Mucosa of stomach (tissue), 1 donor: Measurements from ENCODE around the gene P2RY11.

Experiments
- H3K27me3 ChIP-seq: one replicate; pipeline ENCODE4 v1.7.0; 2013; ENCODE audit warnings: mild to moderate bottlenecking, low read length; ENCODE audit not compliant: control insufficient read depth, insufficient read depth
- H3K36me3 ChIP-seq: one replicate; pipeline ENCODE4 v1.7.0; 2013; ENCODE audit warnings: low read length; ENCODE audit not compliant: control insufficient read depth, insufficient read depth
- H3K4me1 ChIP-seq: one replicate; pipeline ENCODE4 v1.7.0; 2013; ENCODE audit warnings: mild to moderate bottlenecking, low read length; ENCODE audit not compliant: control insufficient read depth, insufficient read depth
- H3K4me3 ChIP-seq: one replicate; pipeline ENCODE4 v1.7.0; 2013; ENCODE audit warnings: low read length
- H3K9ac ChIP-seq: one replicate; pipeline ENCODE4 v1.7.0; 2013; ENCODE audit warnings: mild to moderate bottlenecking, low read length, moderate library complexity
- H3K9me3 ChIP-seq: one replicate; pipeline ENCODE4 v1.7.0; 2013; ENCODE audit warnings: mild to moderate bottlenecking, low read length, moderate library complexity; ENCODE audit not compliant: control insufficient read depth
- donor health status: Pancreatic carcinoma.

P2RY11 gene

DNA sequence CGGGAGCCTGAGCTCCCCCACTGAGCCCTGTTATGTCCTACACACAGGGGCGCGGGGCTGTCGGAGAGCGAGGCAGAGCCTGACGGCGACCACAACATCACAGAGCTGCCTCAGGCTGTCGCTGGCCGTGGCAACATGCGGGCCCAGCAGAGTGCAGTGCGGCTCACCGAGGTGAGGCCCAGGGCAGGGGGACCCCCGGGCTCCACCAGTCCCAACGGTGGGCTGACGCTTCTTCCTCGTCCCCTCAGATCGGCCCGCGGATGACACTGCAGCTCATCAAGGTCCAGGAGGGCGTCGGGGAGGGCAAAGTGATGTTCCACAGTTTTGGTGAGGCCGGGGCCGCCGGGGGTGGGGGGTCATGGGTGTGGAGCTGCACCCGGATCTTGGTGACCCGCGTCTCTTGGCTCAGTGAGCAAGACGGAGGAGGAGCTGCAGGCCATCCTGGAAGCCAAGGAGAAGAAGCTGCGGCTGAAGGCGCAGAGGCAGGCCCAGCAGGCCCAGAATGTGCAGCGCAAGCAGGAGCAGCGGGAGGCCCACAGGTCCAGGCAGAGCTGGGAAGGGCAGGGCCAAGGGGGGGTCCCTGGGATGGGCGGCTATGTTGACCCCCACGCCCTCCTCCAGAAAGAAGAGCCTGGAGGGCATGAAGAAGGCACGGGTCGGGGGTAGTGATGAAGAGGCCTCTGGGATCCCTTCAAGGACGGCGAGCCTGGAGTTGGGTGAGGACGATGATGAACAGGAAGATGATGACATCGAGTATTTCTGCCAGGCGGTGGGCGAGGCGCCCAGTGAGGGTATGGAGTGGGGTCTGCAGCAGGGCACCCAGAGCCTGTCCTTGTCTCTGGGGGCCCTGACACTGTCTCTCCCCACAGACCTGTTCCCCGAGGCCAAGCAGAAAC, 1.2 kb upstream of the P2RY11 start:
- H3K4me3 ChIP-seq: no peak overlapping the region
- no peaks in the 10 kb centered on the region for H3K27me3 ChIP-seq
- peaks cover 22% of the 10 kb centered on the region for H3K4me1 ChIP-seq
- H3K9ac ChIP-seq: no peak overlapping the region
- H3K9me3 ChIP-seq: no peaks in the 10 kb centered on the region
- H3K36me3 ChIP-seq: peaks cover 15% of the 10 kb centered on the region

DNA sequence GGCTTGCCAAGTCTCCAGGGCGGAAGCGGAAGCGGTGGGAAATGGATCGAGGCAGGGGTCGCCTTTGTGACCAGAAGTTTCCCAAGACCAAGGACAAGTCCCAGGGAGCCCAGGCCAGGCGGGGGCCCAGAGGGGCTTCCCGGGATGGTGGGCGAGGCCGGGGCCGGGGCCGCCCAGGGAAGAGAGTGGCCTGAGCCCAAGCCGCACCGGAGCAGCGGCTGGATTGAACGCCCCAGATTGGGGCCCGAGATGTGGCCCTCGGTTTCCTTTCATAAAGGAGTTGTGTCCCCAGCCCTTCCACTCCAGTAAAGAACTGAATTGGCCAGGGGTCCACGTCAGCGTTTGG, 548 bp upstream of the P2RY11 start:
- Histone ChIP-seq H3K4me3 (no peak overlapping the region), H3K9ac (no peak overlapping the region), H3K9me3 (no peaks in the 10 kb centered on the region), H3K36me3 (peaks cover 15% of the 10 kb centered on the region), H3K27me3 (no peaks in the 10 kb centered on the region), H3K4me1 (peaks cover 18% of the 10 kb centered on the region)

DNA sequence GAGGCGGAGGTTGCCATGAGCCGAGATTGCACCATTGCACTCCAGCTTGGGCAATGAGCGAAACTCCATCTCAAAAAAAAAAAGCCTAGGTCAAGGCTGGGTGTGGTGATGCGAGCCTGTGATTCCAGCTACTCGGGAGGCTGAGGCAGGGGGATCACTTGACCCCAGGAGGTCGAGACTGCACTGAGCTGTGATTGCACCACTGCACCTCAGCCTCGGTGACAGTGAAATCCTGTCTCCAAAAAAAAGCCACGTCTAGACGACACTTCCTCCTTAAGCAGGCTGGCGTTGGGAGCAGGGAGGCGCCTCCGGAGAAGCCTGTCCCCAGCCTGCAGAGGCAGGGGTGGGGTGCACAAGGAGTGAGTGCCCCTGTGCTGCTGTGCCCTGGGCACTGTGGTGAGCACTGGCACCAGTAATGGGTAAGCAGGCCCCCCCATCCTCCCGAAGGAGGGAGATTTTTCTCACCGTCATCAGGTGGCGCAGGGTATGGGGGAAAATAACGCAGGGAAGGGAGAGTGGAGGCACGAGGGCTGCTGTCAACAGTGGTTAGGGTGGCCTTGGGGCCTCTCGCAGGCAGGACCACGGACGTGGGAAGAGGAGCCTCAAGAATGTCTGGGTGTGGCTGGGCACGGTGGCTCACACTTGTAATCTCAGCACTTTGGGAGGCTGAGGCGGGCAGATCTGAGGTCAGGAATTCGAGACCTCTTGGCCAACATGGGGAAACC, 706 bp downstream of the P2RY11 start:
- Histone ChIP-seq H3K4me1 (peaks cover 11% of the 10 kb centered on the region), H3K4me3 (no peak overlapping the region), H3K9ac (no peak overlapping the region), H3K27me3 (no peaks in the 10 kb centered on the region), H3K9me3 (no peaks in the 10 kb centered on the region), H3K36me3 (peaks cover 15% of the 10 kb centered on the region)

DNA sequence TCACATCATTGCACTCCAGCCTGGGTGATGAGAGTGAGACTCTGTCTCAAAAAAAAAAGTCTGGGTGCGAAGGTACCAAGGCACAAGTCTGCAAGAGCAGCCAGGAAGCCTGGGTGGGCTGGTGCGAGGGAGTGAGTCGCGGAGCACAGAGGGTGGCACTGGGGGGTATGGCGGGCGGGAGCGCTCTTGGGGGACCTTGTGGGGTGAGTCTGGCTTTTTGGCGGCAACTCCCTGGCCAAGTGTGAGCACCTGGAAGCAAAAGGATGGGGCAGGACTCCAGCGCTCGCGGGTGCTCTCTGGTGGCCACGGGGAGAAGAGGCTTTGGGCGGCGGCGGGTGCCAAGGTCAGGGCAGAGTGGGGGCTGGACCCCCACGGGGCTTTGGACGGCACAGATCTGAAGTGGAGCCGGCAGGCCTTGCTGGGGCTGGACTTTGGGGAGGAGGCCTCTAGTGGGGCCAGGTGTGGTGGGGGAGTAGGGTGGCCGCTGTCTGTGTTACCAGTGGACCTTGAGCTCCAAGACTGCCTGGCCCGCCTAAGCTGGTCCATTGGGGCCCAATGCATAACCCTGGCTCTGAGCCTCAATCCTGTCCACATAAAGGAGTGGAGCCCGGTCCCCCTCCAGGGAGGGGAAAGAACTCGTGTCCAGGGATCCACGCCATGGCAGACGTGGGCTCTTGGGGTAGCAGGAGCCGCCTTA, 1.6 kb downstream of the P2RY11 start:
- Histone ChIP-seq H3K9ac (no peak overlapping the region), H3K4me3 (no peak overlapping the region), H3K27me3 (no peaks in the 10 kb centered on the region), H3K9me3 (no peaks in the 10 kb centered on the region), H3K4me1 (peaks cover 9% of the 10 kb centered on the region), H3K36me3 (peaks cover 9% of the 10 kb centered on the region)

DNA sequence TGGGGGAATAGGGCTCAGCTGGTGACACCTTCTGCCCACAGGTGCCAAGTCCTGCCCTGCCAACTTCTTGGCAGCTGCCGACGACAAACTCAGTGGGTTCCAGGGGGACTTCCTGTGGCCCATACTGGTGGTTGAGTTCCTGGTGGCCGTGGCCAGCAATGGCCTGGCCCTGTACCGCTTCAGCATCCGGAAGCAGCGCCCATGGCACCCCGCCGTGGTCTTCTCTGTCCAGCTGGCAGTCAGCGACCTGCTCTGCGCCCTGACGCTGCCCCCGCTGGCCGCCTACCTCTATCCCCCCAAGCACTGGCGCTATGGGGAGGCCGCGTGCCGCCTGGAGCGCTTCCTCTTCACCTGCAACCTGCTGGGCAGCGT, 2.1 kb downstream of the P2RY11 start:
- Histone ChIP-seq H3K36me3 (peaks cover 7% of the 10 kb centered on the region), H3K9ac (no peak overlapping the region), H3K27me3 (no peaks in the 10 kb centered on the region), H3K4me1 (peaks cover 12% of the 10 kb centered on the region), H3K4me3 (no peak overlapping the region), H3K9me3 (no peaks in the 10 kb centered on the region)

DNA sequence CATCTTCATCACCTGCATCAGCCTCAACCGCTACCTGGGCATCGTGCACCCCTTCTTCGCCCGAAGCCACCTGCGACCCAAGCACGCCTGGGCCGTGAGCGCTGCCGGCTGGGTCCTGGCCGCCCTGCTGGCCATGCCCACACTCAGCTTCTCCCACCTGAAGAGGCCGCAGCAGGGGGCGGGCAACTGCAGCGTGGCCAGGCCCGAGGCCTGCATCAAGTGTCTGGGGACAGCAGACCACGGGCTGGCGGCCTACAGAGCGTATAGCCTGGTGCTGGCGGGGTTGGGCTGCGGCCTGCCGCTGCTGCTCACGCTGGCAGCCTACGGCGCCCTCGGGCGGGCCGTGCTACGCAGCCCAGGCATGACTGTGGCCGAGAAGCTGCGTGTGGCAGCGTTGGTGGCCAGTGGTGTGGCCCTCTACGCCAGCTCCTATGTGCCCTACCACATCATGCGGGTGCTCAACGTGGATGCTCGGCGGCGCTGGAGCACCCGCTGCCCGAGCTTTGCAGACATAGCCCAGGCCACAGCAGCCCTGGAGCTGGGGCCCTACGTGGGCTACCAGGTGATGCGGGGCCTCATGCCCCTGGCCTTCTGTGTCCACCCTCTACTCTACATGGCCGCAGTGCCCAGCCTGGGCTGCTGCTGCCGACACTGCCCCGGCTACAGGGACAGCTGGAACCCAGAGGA, 2.6 kb downstream of the P2RY11 start:
- H3K9me3 ChIP-seq: no peaks in the 10 kb centered on the region
- H3K4me1 ChIP-seq: peaks cover 17% of the 10 kb centered on the region
- H3K36me3 ChIP-seq: peaks cover 7% of the 10 kb centered on the region
- no peak overlapping the region for H3K4me3 ChIP-seq
- no peaks in the 10 kb centered on the region for H3K27me3 ChIP-seq
- H3K9ac ChIP-seq: no peak overlapping the region

DNA sequence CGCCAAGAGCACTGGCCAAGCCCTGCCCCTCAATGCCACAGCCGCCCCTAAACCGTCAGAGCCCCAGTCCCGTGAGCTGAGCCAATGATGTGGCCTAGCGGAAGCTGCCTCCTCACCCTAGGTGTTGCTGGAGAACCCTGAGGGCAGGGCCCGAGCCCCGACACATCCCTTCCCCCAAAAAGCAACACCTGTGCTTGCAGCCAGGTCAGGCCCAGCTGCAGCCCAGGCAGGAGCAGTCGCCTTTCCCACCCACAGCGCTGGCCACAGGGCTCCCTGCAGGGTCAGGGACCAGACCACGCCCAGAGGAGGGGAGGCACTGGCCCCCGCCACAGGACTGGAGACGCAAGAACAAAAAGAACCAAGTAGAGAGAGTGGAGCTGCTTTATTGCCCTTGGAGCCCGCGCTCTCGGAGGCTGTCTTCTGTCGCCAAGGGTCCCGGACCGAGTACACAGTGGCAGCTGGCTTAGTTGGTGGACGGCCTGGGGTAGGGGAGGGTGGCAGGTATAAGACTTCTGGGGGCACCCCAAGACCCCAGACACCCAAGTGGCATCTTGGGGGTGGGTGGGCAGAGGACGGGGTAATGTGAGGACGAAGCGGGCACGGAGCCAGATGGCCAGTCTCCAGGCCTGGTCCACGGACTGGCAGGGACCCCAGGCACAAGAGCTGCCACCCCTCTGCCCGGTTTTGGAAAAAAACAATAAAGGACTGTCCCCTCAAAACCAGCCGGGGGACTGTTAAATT, 3.3 kb downstream of the P2RY11 start:
- H3K4me3 ChIP-seq: no peak overlapping the region
- H3K9me3 ChIP-seq: no peaks in the 10 kb centered on the region
- H3K36me3 ChIP-seq: peaks cover under 1% of the 10 kb centered on the region
- H3K27me3 ChIP-seq: no peaks in the 10 kb centered on the region
- peaks cover 19% of the 10 kb centered on the region for H3K4me1 ChIP-seq
- no peak overlapping the region for H3K9ac ChIP-seq

DNA sequence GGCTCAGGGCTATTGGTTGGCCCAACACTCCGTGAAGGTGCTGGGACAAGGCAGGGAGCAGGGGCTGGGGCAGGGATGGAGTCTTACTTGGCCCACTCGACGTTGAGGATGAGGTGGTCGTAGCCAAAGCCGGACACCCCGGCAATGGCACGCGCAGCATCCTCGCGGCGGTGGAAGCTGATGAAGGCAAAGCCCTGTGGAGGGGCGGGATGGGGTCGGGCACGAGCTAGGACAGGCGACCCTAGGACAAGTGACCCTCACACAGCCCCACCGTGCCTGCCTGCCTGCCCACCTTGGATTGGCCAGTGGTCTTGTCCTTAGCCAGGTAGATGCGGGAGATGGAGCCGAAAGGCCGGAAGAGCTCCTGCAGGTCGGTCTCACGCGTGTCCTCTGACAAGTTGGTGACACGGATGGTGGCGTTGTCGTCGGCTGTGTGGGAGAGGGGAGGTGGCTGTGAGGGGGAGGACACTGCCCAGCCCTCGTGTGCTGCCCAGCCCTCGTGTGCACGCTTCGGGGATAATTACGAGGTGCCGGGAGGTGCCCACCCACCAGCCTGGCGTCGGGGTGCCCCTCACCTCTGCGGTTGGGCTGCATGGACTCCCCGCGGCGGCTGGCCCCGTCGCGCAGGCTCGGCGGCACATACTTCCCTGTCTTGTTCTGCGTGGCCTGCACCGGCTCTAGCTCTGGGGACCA, 4.0 kb downstream of the P2RY11 start:
- Histone ChIP-seq H3K4me1 (peaks cover 19% of the 10 kb centered on the region), H3K4me3 (no peak overlapping the region), H3K27me3 (no peaks in the 10 kb centered on the region), H3K36me3 (no peaks in the 10 kb centered on the region), H3K9ac (no peak overlapping the region), H3K9me3 (no peaks in the 10 kb centered on the region)

DNA sequence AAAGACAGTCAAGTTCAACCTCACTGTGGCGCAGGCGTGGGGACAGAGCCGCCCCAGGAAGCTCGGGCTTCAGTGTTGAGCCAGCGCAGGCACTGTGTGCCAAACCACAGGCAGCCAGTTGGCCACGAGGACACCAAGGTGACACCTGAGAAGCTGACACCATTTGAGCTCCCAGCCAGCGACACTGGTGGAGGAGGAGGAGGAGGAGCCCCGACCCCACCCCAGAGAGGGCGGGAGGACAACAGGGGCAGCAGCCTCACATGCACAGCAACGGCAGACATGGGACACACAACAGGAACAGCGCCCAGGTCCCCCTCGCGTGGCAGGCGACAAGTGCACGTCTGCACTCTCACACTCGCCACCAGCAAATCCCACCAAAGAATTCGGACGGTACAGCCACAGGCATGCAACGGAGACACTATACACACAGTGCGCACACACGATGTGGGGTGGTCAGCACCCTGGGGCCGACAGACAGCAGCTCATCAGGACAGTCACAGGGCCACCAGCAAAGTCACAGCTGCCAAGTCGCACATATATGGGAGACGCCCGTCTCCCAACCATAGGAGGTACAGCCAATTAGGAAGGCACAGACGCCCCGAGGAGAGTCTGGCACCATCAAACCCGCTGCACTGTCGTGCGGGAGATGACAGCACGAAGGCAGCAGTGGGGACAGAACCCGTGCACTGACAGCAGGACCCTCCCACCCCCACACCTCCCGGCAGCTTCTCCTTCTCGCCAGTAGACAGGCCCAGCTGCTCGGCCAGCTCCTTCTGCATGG, 4.8 kb downstream of the P2RY11 start:
- Histone ChIP-seq H3K9ac (no peak overlapping the region), H3K4me1 (peaks cover 19% of the 10 kb centered on the region), H3K36me3 (no peaks in the 10 kb centered on the region), H3K9me3 (no peaks in the 10 kb centered on the region), H3K4me3 (no peak overlapping the region), H3K27me3 (no peaks in the 10 kb centered on the region)

DNA sequence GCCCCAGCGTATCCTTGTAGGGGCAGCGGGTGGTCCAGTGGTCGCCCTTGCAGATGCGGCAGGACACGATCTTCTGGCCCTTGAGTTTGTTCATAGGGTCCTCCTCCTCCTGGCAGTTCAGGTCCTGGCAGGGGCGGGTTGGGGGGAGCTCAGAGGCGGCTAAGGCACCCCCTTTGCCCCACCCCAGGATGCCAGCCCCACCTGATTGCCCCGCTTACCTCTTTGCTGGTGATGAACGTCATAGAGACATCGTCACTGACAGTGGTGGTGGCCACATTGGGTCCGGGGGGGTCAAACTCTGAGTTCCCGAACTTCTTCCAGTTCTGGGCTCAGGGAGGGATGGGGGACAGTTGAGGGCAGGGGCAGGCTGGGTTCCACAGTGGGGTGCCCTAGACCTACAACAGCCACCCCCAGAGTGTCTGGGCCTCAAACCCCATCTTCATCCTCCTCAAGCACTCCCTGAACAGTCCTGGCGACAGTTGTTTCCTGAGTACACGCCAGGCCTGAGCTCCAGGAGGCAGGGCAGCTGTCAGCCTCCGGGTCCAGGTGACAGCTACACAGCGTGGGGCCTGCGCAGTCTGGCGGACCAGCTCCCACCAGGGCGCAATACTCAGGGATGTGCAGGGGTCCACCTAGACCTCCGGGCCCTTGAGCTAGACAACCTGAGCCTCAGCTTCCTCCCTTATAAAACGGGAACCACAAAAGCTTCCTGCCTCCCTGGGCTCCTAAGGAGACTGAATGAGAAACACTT, 5.5 kb downstream of the P2RY11 start:
- H3K4me1 ChIP-seq: peaks cover 19% of the 10 kb centered on the region

More for the DNA sequence above, 5.5 kb downstream of the P2RY11 start:
- no peak overlapping the region for H3K9ac ChIP-seq
- H3K4me3 ChIP-seq: no peak overlapping the region
- H3K36me3 ChIP-seq: no peaks in the 10 kb centered on the region
- H3K9me3 ChIP-seq: no peaks in the 10 kb centered on the region
- no peaks in the 10 kb centered on the region for H3K27me3 ChIP-seq
